PC-9 (cell line): Measurements from ENCODE around the gene RAB3GAP2.

Experiments
- CTCF ChIP-seq: fragments of 200-600 bp; sonication (generic); conservative IDR thresholded peaks from 2 replicates; pipeline ENCODE4 v1.6.1; 2017; ENCODE audit warnings: mixed run types, antibody characterized with exemption, mild to moderate bottlenecking, moderate library complexity
- EZH2 ChIP-seq: fragments of 200-600 bp; sonication (generic); IDR thresholded peaks from 2 replicates; pipeline ENCODE4 v1.8.0; 2017; ENCODE audit warnings: antibody characterized with exemption, low read depth

GRCh38 chr1:220151454-220151853, 120.8 kb downstream of the RAB3GAP2 start:
- TF ChIP-seq CTCF (no peak), EZH2 (no peak)
